SU-DHL-6 (cell line): ENCODE results near the gene MAP4K1.
"Not testable (repeated sequence)": the region's sequence is repeated elsewhere in the genome, so short reads cannot be mapped to it uniquely, and the experiment has no call there.

Experiments used
- H2AFZ ChIP-seq: fragments of 200-600 bp; sonication (generic); 2 replicates; pipeline ENCODE4 v1.6.1; 2014; ENCODE audit warnings: low read depth, mild to moderate bottlenecking, moderate library complexity, mixed read lengths, antibody characterized with exemption, low read length; ENCODE audit not compliant: severe bottlenecking
- H3F3A ChIP-seq: fragments of 200-600 bp; shearing (Covaris generic); 2 replicates; pipeline ENCODE4 v1.6.0; 2016; ENCODE audit warnings: antibody characterized with exemption, mild to moderate bottlenecking; ENCODE audit not compliant: insufficient read depth
- H3K27ac ChIP-seq: fragments of 200-600 bp; sonication (generic); 2 replicates; pipeline ENCODE4 v1.5.1; 2016; ENCODE audit warnings: low read depth, mild to moderate bottlenecking, low read length, moderate library complexity, mixed read lengths
- H3K27me3 ChIP-seq: fragments of 200-600 bp; sonication (generic), shearing (Covaris generic); 2 replicates; pipeline ENCODE4 v1.6.0; 2014; ENCODE audit warnings: mild to moderate bottlenecking, low read length
- H3K36me3 ChIP-seq: fragments of 200-600 bp; sonication (generic); 2 replicates; pipeline ENCODE4 v1.6.1; 2014; ENCODE audit warnings: mild to moderate bottlenecking, low read length, mixed read lengths
- H3K4me2 ChIP-seq: fragments of 300-600, 200-600 bp; shearing (Covaris generic), sonication (generic); 2 replicates; pipeline ENCODE4 v1.6.0; 2014; ENCODE audit warnings: low read length, low read depth, mild to moderate bottlenecking; ENCODE audit not compliant: poor library complexity, severe bottlenecking
- H3K4me3 ChIP-seq: fragments of 200-600 bp; sonication (generic); 2 replicates; pipeline ENCODE4 v1.5.1; 2014; ENCODE audit warnings: antibody characterized with exemption, low read length, mild to moderate bottlenecking, mixed read lengths; ENCODE audit not compliant: insufficient read depth, poor library complexity, severe bottlenecking
- H3K79me2 ChIP-seq: fragments of 200-600 bp; sonication (generic); 2 replicates; pipeline ENCODE4 v1.6.1; 2014; ENCODE audit warnings: mild to moderate bottlenecking, low read length, moderate library complexity; ENCODE audit not compliant: insufficient read depth
- H3K9ac ChIP-seq: fragments of 200-600 bp; sonication (generic); 2 replicates; pipeline ENCODE4 v1.7.0; 2014; ENCODE audit warnings: mild to moderate bottlenecking, low read length
- H3K9me2 ChIP-seq: fragments of 200-600 bp; sonication (generic); replicated peaks from 2 replicates; pipeline ENCODE4 v1.6.1; 2014; ENCODE audit warnings: low read length; ENCODE audit not compliant: insufficient read depth
- H3K9me3 ChIP-seq: fragments of 200-600 bp; sonication (generic); 2 replicates; pipeline ENCODE4 v1.6.1; 2014; ENCODE audit warnings: low read length, mixed read lengths; ENCODE audit not compliant: insufficient read depth
- H4K20me1 ChIP-seq: fragments of 200-600 bp; sonication (generic); 2 replicates; pipeline ENCODE4 v1.6.1; 2014; ENCODE audit warnings: low read depth, mild to moderate bottlenecking, antibody characterized with exemption, low read length, moderate library complexity, mixed read lengths
- EZH2phosphoT487 ChIP-seq: fragments of 200-600 bp; sonication (generic), shearing (Covaris generic); conservative IDR thresholded peaks from 2 replicates; pipeline ENCODE4 v1.6.1; 2018; ENCODE audit warnings: mild to moderate bottlenecking, antibody characterized with exemption, low read length, moderate library complexity, mixed read lengths
- TF ChIP-seq, protein P1 (sequence below): fragments of 200-600 bp; sonication (generic); IDR thresholded peaks from one replicate; pipeline ENCODE4 v1.5.1; 2017; ENCODE audit warnings: antibody characterized with exemption, mild to moderate bottlenecking, low read length, moderate library complexity; ENCODE audit not compliant: insufficient read depth, poor library complexity, severe bottlenecking

Gene MAP4K1

DNA sequence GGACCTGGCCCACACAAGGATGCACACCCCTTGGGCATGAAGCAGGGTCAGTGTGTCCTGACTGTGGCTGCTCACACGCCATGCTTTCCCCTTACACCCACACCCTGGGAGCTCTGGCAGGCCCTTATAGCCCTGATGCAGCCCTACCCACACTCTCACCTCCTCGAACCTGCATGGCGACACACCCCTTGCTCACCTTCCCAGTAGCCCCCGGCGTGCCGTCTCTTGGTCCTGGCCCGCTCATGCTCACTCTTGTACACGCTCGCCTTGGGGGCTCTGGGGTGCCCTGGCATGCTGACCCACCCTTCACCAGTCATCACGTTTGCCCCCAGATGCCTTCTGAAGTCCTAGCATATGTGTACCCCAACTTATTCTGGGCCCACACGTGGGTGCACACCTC is 56.1 kb downstream of the MAP4K1 start:
- Histone ChIP-seq H3F3A (0 out of 2 replicates have a peak, but pooled peaks cover 7% of the 10 kb centered on the region), H3K36me3 (no peaks in the 10 kb centered on the region), H3K9me3 (no peaks in the 10 kb centered on the region), H3K4me3 (no peak overlapping the region), H4K20me1 (no peaks in the 10 kb centered on the region), H3K4me2 (no peak overlapping the region), H2AFZ (no peak overlapping the region), H3K9ac (no peak overlapping the region), H3K27me3 (no peaks in the 10 kb centered on the region), H3K79me2 (no peaks in the 10 kb centered on the region), H3K27ac (no peak overlapping the region), H3K9me2 (no peaks in the 10 kb centered on the region)
- TF ChIP-seq EZH2phosphoT487 = no peak
- TF ChIP-seq, protein P1, sequence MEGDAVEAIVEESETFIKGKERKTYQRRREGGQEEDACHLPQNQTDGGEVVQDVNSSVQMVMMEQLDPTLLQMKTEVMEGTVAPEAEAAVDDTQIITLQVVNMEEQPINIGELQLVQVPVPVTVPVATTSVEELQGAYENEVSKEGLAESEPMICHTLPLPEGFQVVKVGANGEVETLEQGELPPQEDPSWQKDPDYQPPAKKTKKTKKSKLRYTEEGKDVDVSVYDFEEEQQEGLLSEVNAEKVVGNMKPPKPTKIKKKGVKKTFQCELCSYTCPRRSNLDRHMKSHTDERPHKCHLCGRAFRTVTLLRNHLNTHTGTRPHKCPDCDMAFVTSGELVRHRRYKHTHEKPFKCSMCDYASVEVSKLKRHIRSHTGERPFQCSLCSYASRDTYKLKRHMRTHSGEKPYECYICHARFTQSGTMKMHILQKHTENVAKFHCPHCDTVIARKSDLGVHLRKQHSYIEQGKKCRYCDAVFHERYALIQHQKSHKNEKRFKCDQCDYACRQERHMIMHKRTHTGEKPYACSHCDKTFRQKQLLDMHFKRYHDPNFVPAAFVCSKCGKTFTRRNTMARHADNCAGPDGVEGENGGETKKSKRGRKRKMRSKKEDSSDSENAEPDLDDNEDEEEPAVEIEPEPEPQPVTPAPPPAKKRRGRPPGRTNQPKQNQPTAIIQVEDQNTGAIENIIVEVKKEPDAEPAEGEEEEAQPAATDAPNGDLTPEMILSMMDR = no peak

DNA sequence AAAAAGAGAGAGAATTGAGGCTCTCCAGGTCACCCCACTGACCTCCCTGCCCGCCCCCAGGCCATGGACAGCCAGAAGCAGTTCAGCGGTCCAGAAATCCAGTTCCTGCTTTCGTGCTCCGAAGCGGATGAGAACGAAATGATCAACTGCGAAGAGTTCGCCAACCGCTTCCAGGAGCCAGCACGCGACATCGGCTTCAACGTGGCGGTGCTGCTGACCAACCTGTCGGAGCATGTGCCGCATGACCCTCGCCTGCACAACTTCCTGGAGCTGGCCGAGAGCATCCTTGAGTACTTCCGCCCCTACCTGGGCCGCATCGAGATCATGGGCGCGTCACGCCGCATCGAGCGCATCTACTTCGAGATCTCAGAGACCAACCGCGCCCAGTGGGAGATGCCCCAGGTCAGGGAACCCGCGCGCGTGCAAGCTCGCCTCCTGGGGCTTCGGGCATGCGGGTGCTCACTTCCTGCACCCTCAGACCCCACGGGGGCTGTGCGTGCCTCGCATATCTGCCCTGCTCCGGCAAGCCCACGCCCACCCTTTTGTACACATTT is 56.6 kb downstream of the MAP4K1 start:
- no peak overlapping the region for H3K27ac ChIP-seq
- H3K36me3 ChIP-seq = no peaks in the 10 kb centered on the region
- H3K79me2 ChIP-seq = no peaks in the 10 kb centered on the region
- no peaks in the 10 kb centered on the region for H4K20me1 ChIP-seq
- no peak overlapping the region for H3K4me3 ChIP-seq
- H3K9me2 ChIP-seq = no peaks in the 10 kb centered on the region
- H3F3A ChIP-seq = 0 out of 2 replicates have a peak, but pooled peaks cover 7% of the 10 kb centered on the region
- TF ChIP-seq, protein P1 = no peak
- TF ChIP-seq EZH2phosphoT487 = no peak
- H2AFZ ChIP-seq = no peak overlapping the region
- no peak overlapping the region for H3K9ac ChIP-seq
- H3K27me3 ChIP-seq = no peaks in the 10 kb centered on the region
- H3K9me3 ChIP-seq = no peaks in the 10 kb centered on the region
- H3K4me2 ChIP-seq = no peak overlapping the region

DNA sequence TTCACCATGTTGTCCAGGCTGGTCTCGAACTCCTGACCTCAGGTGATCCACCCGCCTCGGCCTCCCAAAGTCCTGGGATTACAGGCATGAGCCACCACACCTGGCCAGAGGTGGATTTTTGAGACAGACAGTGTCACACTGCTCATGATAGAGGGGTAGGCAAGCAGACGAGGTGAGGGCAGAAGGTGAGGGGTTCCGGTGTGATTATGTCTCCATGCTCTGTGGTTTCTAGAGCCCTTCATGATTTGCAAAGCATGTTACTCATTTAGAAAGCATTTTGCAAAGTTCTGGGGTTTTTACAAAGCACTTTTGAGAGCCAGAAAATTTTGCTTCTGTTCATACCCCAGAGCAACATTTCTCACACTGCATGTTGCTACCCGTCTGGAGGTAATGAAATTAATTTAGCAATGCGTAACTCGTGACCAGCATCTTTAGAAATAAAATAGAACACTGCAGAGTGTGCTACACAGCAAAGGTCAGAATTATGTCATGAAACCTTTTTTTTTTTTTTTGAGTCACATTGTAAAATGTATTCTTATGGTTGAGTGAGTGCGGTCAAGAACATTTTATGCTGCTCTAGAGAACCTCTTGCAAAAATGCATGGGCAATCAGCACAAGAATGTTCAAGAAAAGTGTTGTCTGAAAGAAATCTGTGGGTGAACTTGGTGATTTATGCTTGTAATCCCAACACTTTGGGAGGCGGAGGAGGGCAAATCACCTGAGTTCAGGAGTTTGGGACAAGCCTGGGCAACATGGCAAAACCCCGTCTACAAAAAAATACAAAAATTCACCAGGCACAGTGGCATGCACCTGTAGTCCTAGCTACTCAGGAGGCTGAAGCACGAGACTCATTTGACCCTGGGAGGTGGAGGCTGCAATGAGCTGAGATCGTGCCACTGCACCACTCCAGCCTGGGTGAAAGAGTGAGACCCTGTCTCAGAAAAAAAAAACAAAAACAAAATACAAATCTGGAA is 58.0 kb downstream of the MAP4K1 start:
- H3K27me3 ChIP-seq = no peaks in the 10 kb centered on the region
- H3K9ac ChIP-seq = no peak overlapping the region
- TF ChIP-seq EZH2phosphoT487 = no peak
- TF ChIP-seq, protein P1 = no peak
- no peaks in the 10 kb centered on the region for H3K9me3 ChIP-seq
- peak overlapping the region; percentile 39 for H3K4me2 ChIP-seq
- 0 out of 2 replicates have a peak, but pooled peaks cover 7% of the 10 kb centered on the region for H3F3A ChIP-seq
- peak overlapping the region; percentile 67 for H3K27ac ChIP-seq
- H3K79me2 ChIP-seq = no peaks in the 10 kb centered on the region
- no peaks in the 10 kb centered on the region for H3K36me3 ChIP-seq
- H3K9me2 ChIP-seq = no peaks in the 10 kb centered on the region
- H3K4me3 ChIP-seq = no peak overlapping the region
- no peaks in the 10 kb centered on the region for H4K20me1 ChIP-seq
- H2AFZ ChIP-seq = peak overlapping the region; percentile 3

DNA sequence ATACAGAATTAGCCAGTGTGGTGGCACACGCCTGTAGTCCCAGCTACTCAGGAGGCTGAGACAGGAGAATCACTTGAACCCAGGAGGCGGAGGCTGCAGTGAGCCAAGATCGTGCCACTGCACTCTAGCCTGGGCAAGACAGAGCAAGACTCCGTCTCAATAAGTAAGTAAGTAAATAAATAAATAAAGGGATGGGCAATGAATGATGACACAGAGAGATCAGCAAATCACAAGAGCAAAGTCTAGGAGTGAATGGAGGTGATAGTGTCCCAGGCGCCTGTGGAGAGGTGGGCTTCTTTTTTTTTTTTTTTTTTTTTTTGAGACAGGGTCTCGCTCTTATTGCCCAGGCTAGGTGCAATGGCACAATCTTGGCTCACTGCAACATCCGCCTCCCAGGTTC is 58.8 kb downstream of the MAP4K1 start:
- H3K4me2 ChIP-seq, H3K4me3 ChIP-seq, H3K9me3 ChIP-seq, H3K36me3 ChIP-seq, H2AFZ ChIP-seq, H3K9me2 ChIP-seq, H3K79me2 ChIP-seq, H3K9ac ChIP-seq, H3F3A ChIP-seq, H3K27me3 ChIP-seq, H4K20me1 ChIP-seq: not testable (repeated sequence)
- peak overlapping the region; percentile 67; the same call in 1 of the 2 replicates for H3K27ac ChIP-seq
